B cell (primary cell): ENCODE measurements around the gene MAN2A2. TPM values are rescaled to one million over a fixed set of nuclear protein-coding genes. Genes with fewer than 3 reads are reported as not detected.

Experiments
- ATAC-seq: fragments of 200-7000 bp; cut with Tn5 transposase; one replicate; pipeline ENCODE4 v1.10.0; 2021; ENCODE audit warnings: low read depth, mild to moderate bottlenecking, moderate number of reproducible peaks, moderate library complexity
- CTCF ChIA-PET: fragments of 350-600 bp; sonication (Branson Sonifier 250); formaldehyde crosslinking; loops from one replicate; lab custom pipeline; 2021; ENCODE audit warnings: antibody characterized with exemption, inconsistent platforms; lab: Charles Lee
- POLR2A ChIA-PET: fragments of 350-600 bp; sonication (Branson Sonifier 250); formaldehyde crosslinking; loops from one replicate; lab custom pipeline; 2021; ENCODE audit warnings: antibody characterized with exemption; lab: Charles Lee
- DNase-seq: peaks from one replicate; pipeline ENCODE4 v3.0.0; 2013
- H2AFZ ChIP-seq: 2 replicates; pipeline ENCODE4 v1.6.1; 2012; ENCODE audit warnings: mild to moderate bottlenecking, low read depth, low read length; ENCODE audit not compliant: insufficient read depth, poor library complexity, severe bottlenecking
- H3K27ac ChIP-seq, 2 donors: 1 replicate in 1 of 2; 2 replicates in 1 of 2; pipeline ENCODE4 v1.5.1; 2012 to 2013; ENCODE audit warnings: low read length in 2 of 2, mild to moderate bottlenecking in 2 of 2, moderate library complexity in 1 of 2
- H3K27me3 ChIP-seq, 4 experiments: fragments of 200-600 bp in 1 of 4; sonication (generic) in 1 of 4; replicated peaks in 1 of 4; 1 replicate in 2 of 4; 2 replicates in 2 of 4; pipeline versions ENCODE4 v1.6.1 to v1.7.0; 2013 to 2016; ENCODE audit warnings: low read length in 3 of 4, mild to moderate bottlenecking in 2 of 4, mixed read lengths in 1 of 4, moderate library complexity in 1 of 4; ENCODE audit not compliant: insufficient read depth in 4 of 4, control insufficient read depth in 3 of 4; ENCODE audit errors: control extremely low read depth in 1 of 4
- H3K36me3 ChIP-seq, 2 experiments: replicated peaks in 1 of 2; 1 replicate in 1 of 2; 2 replicates in 1 of 2; pipeline versions ENCODE4 v1.6.1 to v1.7.1; 2013; ENCODE audit warnings: low read length in 1 of 2; ENCODE audit not compliant: insufficient read depth in 2 of 2, control insufficient read depth in 1 of 2; ENCODE audit errors: control extremely low read depth in 1 of 2, extremely low read depth in 1 of 2
- H3K4me1 ChIP-seq, 2 donors: fragments of 200-600 bp in 1 of 2; sonication (generic) in 1 of 2; 1 replicate in 1 of 2; 2 replicates in 1 of 2; pipeline versions ENCODE4 v1.5.1 to v1.6.1; 2013 to 2017; ENCODE audit warnings: low read length in 2 of 2; ENCODE audit not compliant: control insufficient read depth in 2 of 2, insufficient read depth in 2 of 2
- H3K4me2 ChIP-seq: replicated peaks from 2 replicates; pipeline ENCODE3; 2012; ENCODE audit warnings: mild to moderate bottlenecking, low read depth, low read length; ENCODE audit not compliant: poor library complexity, severe bottlenecking
- H3K4me3 ChIP-seq, 5 experiments: fragments of 200-600 bp in 1 of 5; sonication (generic) in 1 of 5; 1 replicate in 3 of 5; 2 replicates in 2 of 5; pipeline versions ENCODE4 v1.5.1 to v1.7.0; 2011 to 2016; ENCODE audit warnings: low read length in 4 of 5, mild to moderate bottlenecking in 4 of 5, low read depth in 2 of 5, control low read depth in 1 of 5, moderate library complexity in 1 of 5; ENCODE audit not compliant: insufficient read depth in 1 of 5; ENCODE audit errors: control extremely low read depth in 1 of 5, extremely low read depth in 1 of 5
- H3K79me2 ChIP-seq: fragments of 200-600 bp; sonication (generic); one replicate; pipeline ENCODE4 v1.6.0; 2016; ENCODE audit warnings: low read length; ENCODE audit not compliant: control insufficient read depth, insufficient read depth
- H3K9ac ChIP-seq: fragments of 200-600 bp; sonication (generic); 2 replicates; pipeline ENCODE4 v1.6.1; 2017; ENCODE audit warnings: mild to moderate bottlenecking, low read length, moderate library complexity
- H3K9me3 ChIP-seq, 3 donors: one replicate each; pipeline versions ENCODE4 v1.6.1 to v1.7.1; 2013; ENCODE audit warnings: low read length in 2 of 3; ENCODE audit not compliant: control insufficient read depth in 2 of 3, insufficient read depth in 1 of 3; ENCODE audit errors: control extremely low read depth in 1 of 3
- H4K20me1 ChIP-seq: 2 replicates; pipeline ENCODE4 v1.6.0; 2012; ENCODE audit warnings: mild to moderate bottlenecking, low read length; ENCODE audit not compliant: insufficient read depth, control insufficient read depth, poor library complexity, severe bottlenecking
- H3K27ac Mint-ChIP-seq: one replicate; pipeline ENCODE4 v1.8.0; 2021; ENCODE audit warnings: mixed read lengths
- H3K27me3 Mint-ChIP-seq: one replicate; pipeline ENCODE4 v1.8.0; 2021; ENCODE audit warnings: mixed read lengths
- H3K4me1 Mint-ChIP-seq: one replicate; pipeline ENCODE4 v1.8.0; 2021; ENCODE audit warnings: mixed read lengths
- H3K4me3 Mint-ChIP-seq: one replicate; pipeline ENCODE4 v1.8.0; 2021; ENCODE audit warnings: mixed read lengths
- H3K9me3 Mint-ChIP-seq: one replicate; pipeline ENCODE4 v1.8.0; 2022; ENCODE audit warnings: mixed read lengths; ENCODE audit not compliant: insufficient read depth
- CTCF ChIP-seq: fragments of 200-600 bp; IDR thresholded peaks from one replicate; pipeline ENCODE4 v1.8.0; 2022; ENCODE audit warnings: antibody characterized with exemption, mild to moderate bottlenecking
- EZH2 ChIP-seq: IDR thresholded peaks from 2 replicates; pipeline ENCODE4 v1.6.1; 2012; ENCODE audit warnings: borderline replicate concordance, low read depth, mild to moderate bottlenecking, moderate library complexity, low read length; ENCODE audit not compliant: insufficient read depth, poor library complexity, severe bottlenecking
- WGBS: methylation state at CpG from one replicate; pipeline ENCODE4 v1.1.5; 2013; ENCODE audit warnings: missing lambda C conversion rate; ENCODE audit not compliant: insufficient coverage; 5-methylcytosine and 5-hydroxymethylcytosine counted together
- intact Hi-C: fragments of 100-400 bp; cut with micrococcal nuclease; formaldehyde crosslinking; loops from one replicate; pipeline ENCODE4 v1.10.0; 2022
- polyA plus RNA-seq: library from polyadenylated mRNA; depleted of rRNA; stranded (reverse); fragments of >200 nt; gene quantifications from 2 replicates; pipeline ENCODE4 v1.2.3, GENCODE V29; 2012
- total RNA-seq, 2 donors: library from RNA; stranded (reverse); fragments of 120-200 nt in 1 of 2; gene quantifications; 1 replicate in 1 of 2; 2 replicates in 1 of 2; pipeline versions ENCODE4 v1.2.3 to v1.2.4, GENCODE V29; 2013 to 2022

The MAN2A2 gene
- total and polyA plus RNA-seq, 2 donors (not counting 1 experiment from before 2014, with no cell fraction given) = 180 to 234 TPM

GRCh38 chr15:90891346-90891949, 11.7 kb upstream of the MAN2A2 start:
- intact Hi-C loops = no loop called here
- Mint-ChIP-seq H3K4me1 (peaks cover 7% of the 10 kb centered on the region), H3K27ac (no peak overlapping the region), H3K9me3 (no peaks in the 10 kb centered on the region), H3K4me3 (no peak overlapping the region), H3K27me3 (no peaks in the 10 kb centered on the region)
- ATAC-seq (no peak), DNase-seq (no peak)
- Histone ChIP-seq H3K36me3 (peaks cover 0 to 61% of the 10 kb centered on the region in 2 experiments), H3K9ac (no peak overlapping the region), H3K9me3 (peaks cover 0 to 6% (median 0%) of the 10 kb centered on the region in 3 donors), H3K4me1 (peaks cover 2 to 3% of the 10 kb centered on the region in 2 donors), H2AFZ (no peak overlapping the region), H3K79me2 (peaks cover 30% of the 10 kb centered on the region), H3K27ac (no peak overlapping the region), H4K20me1 (peaks cover 8% of the 10 kb centered on the region), H3K4me3 (no peak overlapping the region), H3K4me2 (no peak overlapping the region), H3K27me3 (no peaks in the 10 kb centered on the region)
- WGBS = 98% methylated on average over 5 of the region's 8 CpGs
- TF ChIP-seq EZH2 (no peak), CTCF (no peak)
- ChIA-PET POLR2A (no interaction called here), CTCF (interaction anchor here (3.7 kb wide), 1 partner anchor 244 kb away, joined by 26 read pairs; no protein-coding TSS in a partner anchor)

- Histone ChIP-seq H3K4me2 (no peak overlapping the region), H3K4me1 (peaks cover 7 to 9% of the 10 kb centered on the region in 2 donors), H3K27ac (no peak overlapping the region), H3K9ac (no peak overlapping the region), H3K4me3 (no peak overlapping the region), H3K9me3 (peaks cover 0 to 6% (median 0%) of the 10 kb centered on the region in 3 donors), H3K79me2 (peaks cover 25% of the 10 kb centered on the region), H3K27me3 (no peaks in the 10 kb centered on the region), H4K20me1 (peaks cover 2% of the 10 kb centered on the region), H2AFZ (no peak overlapping the region), H3K36me3 (peaks cover 0 to 57% of the 10 kb centered on the region in 2 experiments)
- ATAC-seq (no peak), DNase-seq (no peak)
- no peak overlapping the region for H3K4me3 Mint-ChIP-seq
- no peaks in the 10 kb centered on the region for H3K27me3 Mint-ChIP-seq
- ChIA-PET POLR2A (no interaction called here), CTCF (interaction anchor here (0.9 kb wide), 1 partner anchor 106 kb away, joined by 3 read pairs; no protein-coding TSS in a partner anchor)
- 98% methylated on average over 11 of the region's 11 CpGs for WGBS
- no peak overlapping the region for H3K27ac Mint-ChIP-seq
- TF ChIP-seq CTCF = no peak
- no peak for TF ChIP-seq EZH2
- intact Hi-C loops = no loop called here
- no peaks in the 10 kb centered on the region for H3K9me3 Mint-ChIP-seq
- peaks cover 12% of the 10 kb centered on the region for H3K4me1 Mint-ChIP-seq
Observed at GRCh38 chr15:90892023-90892422, 11.1 kb upstream of the MAN2A2 start.
